ENCODE results near the gene PLEK2.

The PLEK2 gene

DNA sequence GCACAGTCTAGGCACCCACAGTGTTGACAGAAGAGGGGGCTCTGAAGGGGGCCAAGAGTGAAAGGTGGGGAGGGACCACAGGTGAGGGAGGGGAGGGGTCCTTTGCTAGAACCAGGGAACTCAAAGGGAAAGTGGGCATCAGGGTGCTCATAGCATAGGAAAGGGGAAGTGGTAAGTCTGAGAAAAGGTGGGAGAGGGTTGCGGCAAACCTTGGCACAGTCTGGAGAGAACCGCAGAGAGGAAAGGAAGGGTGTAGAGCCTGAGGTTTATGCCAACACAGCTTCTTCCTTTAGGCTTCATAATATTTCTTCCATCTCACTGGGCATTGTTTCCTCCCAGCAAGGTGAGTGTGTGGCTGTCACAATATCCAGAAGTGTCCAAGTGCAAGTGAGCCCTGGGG lies 11.5 kb upstream of the PLEK2 start:
- Histone ChIP-seq H3K4me2 (ENCODE audit: low read length) (no peak overlapping the region), H3K4me3 (ENCODE audit: low read depth, low read length, poor library complexity, severe bottlenecking) (no peak overlapping the region), H3F3A (ENCODE audit: insufficient read depth, low read length) (no peaks in the 10 kb centered on the region), H3K4me1 (ENCODE audit: insufficient read depth, low read length, severe bottlenecking) (no peaks in the 10 kb centered on the region), H3K27me3 (ENCODE audit: insufficient read depth, low read length) (no peaks in the 10 kb centered on the region), H4K20me1 (ENCODE audit: insufficient read depth, low read length) (no peaks in the 10 kb centered on the region), H3K27ac (ENCODE audit: low read depth, low read length, poor library complexity, severe bottlenecking) (no peak overlapping the region), H3K9ac (ENCODE audit: low read length) (no peak overlapping the region), H3K9me3 (ENCODE audit: low read length) (no peaks in the 10 kb centered on the region), H3K9me2 (ENCODE audit: low read depth, low read length) (no peaks in the 10 kb centered on the region), H3K79me2 (ENCODE audit: insufficient read depth, low read length) (no peaks in the 10 kb centered on the region), H2AFZ (ENCODE audit: low read length) (no peak overlapping the region), H3K36me3 (ENCODE audit: insufficient read depth, low read length) (no peaks in the 10 kb centered on the region)
- no peak for TF ChIP-seq EZH2 (IDR thresholded peaks at IDR 0.05; ENCODE audit: borderline replicate concordance, low read length)
- TF ChIP-seq, protein P1, sequence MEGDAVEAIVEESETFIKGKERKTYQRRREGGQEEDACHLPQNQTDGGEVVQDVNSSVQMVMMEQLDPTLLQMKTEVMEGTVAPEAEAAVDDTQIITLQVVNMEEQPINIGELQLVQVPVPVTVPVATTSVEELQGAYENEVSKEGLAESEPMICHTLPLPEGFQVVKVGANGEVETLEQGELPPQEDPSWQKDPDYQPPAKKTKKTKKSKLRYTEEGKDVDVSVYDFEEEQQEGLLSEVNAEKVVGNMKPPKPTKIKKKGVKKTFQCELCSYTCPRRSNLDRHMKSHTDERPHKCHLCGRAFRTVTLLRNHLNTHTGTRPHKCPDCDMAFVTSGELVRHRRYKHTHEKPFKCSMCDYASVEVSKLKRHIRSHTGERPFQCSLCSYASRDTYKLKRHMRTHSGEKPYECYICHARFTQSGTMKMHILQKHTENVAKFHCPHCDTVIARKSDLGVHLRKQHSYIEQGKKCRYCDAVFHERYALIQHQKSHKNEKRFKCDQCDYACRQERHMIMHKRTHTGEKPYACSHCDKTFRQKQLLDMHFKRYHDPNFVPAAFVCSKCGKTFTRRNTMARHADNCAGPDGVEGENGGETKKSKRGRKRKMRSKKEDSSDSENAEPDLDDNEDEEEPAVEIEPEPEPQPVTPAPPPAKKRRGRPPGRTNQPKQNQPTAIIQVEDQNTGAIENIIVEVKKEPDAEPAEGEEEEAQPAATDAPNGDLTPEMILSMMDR (IDR thresholded peaks at IDR 0.05; ENCODE audit: low read length): no peak

DNA sequence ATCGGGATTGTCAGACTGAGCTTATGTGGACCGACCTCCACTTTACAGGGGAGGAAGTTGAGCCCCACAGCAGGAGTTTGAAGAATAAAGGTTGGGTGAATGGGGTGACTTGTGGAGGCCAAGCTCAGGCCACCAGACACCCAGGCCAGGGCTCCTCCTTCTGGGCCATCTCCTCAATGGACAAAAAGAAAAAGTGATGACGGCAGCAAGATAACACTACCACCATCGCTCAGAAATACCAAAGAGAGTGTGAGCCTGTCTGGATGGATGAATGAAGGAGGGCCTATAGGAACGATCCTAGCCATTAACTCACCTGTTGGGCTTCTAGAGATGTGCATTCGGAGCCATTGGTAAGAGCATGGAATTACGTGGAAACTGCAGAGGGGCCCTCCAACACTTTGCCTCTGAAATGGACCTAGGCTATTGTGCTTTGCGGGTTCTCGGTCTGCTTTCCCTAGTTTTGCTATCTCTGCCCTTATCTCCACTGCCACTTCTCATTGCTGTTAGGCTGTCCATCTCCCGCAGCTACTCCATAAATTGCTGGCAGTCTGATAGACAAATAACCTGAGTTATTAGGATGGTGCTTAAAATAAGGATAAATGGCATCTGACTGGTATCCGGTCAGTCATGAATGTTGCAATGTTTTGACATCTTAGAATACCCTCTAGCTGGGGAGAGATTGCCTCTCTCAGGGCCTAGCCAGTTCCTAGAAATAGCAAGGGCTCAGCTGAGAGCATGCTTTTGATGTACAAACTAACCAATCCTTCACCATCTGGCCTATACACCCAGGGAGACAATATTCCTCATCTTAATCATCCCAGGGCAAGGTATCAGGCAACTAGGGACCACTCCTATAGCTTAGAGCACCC lies 9.6 kb upstream of the PLEK2 start:
- H2AFZ ChIP-seq (ENCODE audit: low read length): no peak overlapping the region
- H3K79me2 ChIP-seq (ENCODE audit: insufficient read depth, low read length): no peaks in the 10 kb centered on the region
- TF ChIP-seq EZH2 (IDR thresholded peaks at IDR 0.05; ENCODE audit: borderline replicate concordance, low read length): no peak
- TF ChIP-seq, protein P1 (IDR thresholded peaks at IDR 0.05; ENCODE audit: low read length): no peak
- H3K9ac ChIP-seq (ENCODE audit: low read length): no peak overlapping the region
- H3K36me3 ChIP-seq (ENCODE audit: insufficient read depth, low read length): no peaks in the 10 kb centered on the region
- H3K27me3 ChIP-seq (ENCODE audit: insufficient read depth, low read length): no peaks in the 10 kb centered on the region
- H3K9me3 ChIP-seq (ENCODE audit: low read length): no peaks in the 10 kb centered on the region
- no peak overlapping the region for H3K4me3 ChIP-seq (ENCODE audit: low read depth, low read length, poor library complexity, severe bottlenecking)
- H3F3A ChIP-seq (ENCODE audit: insufficient read depth, low read length): no peaks in the 10 kb centered on the region
- H3K4me2 ChIP-seq (ENCODE audit: low read length): no peak overlapping the region
- H3K4me1 ChIP-seq (ENCODE audit: insufficient read depth, low read length, severe bottlenecking): no peaks in the 10 kb centered on the region
- H3K9me2 ChIP-seq (ENCODE audit: low read depth, low read length): no peaks in the 10 kb centered on the region
- H3K27ac ChIP-seq (ENCODE audit: low read depth, low read length, poor library complexity, severe bottlenecking): no peak overlapping the region
- H4K20me1 ChIP-seq (ENCODE audit: insufficient read depth, low read length): no peaks in the 10 kb centered on the region

DNA sequence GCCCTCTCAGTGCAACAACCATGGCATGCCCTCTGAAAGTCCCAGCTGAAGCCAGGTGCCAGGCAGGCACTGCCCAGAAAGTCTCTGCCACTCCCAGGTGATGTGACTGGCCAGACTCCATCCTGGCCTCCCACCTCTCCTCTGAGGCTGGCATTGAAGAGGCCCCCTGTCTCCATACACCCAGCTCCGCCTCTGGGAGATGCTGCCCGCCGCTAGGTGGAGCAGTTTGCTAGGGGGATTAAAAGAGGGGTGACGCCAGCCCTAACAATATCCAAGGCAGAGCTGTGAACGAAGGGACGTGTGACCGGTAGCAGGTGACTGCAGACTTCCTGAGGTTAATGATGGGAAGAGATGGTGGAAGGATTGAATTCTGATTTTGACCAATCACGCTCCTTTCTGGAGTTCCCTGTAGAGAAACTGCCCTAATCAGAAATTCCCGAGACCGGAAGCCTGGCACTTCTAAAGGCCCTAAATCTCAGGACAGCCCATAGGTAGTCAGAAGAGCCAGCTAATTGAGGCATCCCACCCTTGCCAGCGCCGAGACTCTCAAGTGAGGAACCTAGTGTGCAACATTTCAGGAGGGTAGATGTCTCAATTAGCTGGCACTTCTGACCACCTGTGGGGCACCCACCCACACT lies 8.3 kb upstream of the PLEK2 start:
- Histone ChIP-seq H3K27ac (ENCODE audit: low read depth, low read length, poor library complexity, severe bottlenecking) (no peak overlapping the region), H4K20me1 (ENCODE audit: insufficient read depth, low read length) (no peaks in the 10 kb centered on the region)
- TF ChIP-seq EZH2 (IDR thresholded peaks at IDR 0.05; ENCODE audit: borderline replicate concordance, low read length): no peak
- TF ChIP-seq, protein P1 (IDR thresholded peaks at IDR 0.05; ENCODE audit: low read length): peak; percentile 93

More for the DNA sequence above, 8.3 kb upstream of the PLEK2 start:
- no peak overlapping the region for H3K4me3 ChIP-seq (ENCODE audit: low read depth, low read length, poor library complexity, severe bottlenecking)
- no peaks in the 10 kb centered on the region for H3K79me2 ChIP-seq (ENCODE audit: insufficient read depth, low read length)
- H3K27me3 ChIP-seq (ENCODE audit: insufficient read depth, low read length): no peaks in the 10 kb centered on the region
- no peaks in the 10 kb centered on the region for H3K9me3 ChIP-seq (ENCODE audit: low read length)
- no peaks in the 10 kb centered on the region for H3K4me1 ChIP-seq (ENCODE audit: insufficient read depth, low read length, severe bottlenecking)
- H3F3A ChIP-seq (ENCODE audit: insufficient read depth, low read length): no peaks in the 10 kb centered on the region
- no peaks in the 10 kb centered on the region for H3K36me3 ChIP-seq (ENCODE audit: insufficient read depth, low read length)
- no peak overlapping the region for H3K9ac ChIP-seq (ENCODE audit: low read length)
- H3K9me2 ChIP-seq (ENCODE audit: low read depth, low read length): no peaks in the 10 kb centered on the region
- H3K4me2 ChIP-seq (ENCODE audit: low read length): no peak overlapping the region
- H2AFZ ChIP-seq (ENCODE audit: low read length): no peak overlapping the region
